NCI-H1694 treated with DMSO at 0.1 percent for 48 hours (cell line): ENCODE measurements around the gene GRWD1.

Source experiments
- DNase-seq: peaks from one replicate; lab custom pipeline; 2025; lab: John Stamatoyannopoulos, UW

The GRWD1 gene

GRCh38 chr19:48445606-48446481 lies at the start of gene GRWD1:
TSS of gene GRWD1 (plus strand) at chr19:48445983. CDS start at chr19:48446006, 23 bp downstream.
- peak; percentile 99 for DNase-seq

GRCh38 chr19:48396016-48396823 lies 49.6 kb upstream of the GRWD1 start:
- no peak for DNase-seq

GRCh38 chr19:48396824-48397176 lies 49.0 kb upstream of the GRWD1 start:
- DNase-seq = no peak

- no peak for DNase-seq
Measured at GRCh38 chr19:48397263-48398101, 48.3 kb upstream of the GRWD1 start.

- DNase-seq = no peak
Measured at GRCh38 chr19:48398102-48398374, 47.7 kb upstream of the GRWD1 start.

GRCh38 chr19:48398375-48399235 lies 47.2 kb upstream of the GRWD1 start:
- peak; percentile 25 for DNase-seq

GRCh38 chr19:48400018-48400742 lies 45.6 kb upstream of the GRWD1 start:
- DNase-seq = no peak

GRCh38 chr19:48401287-48401686 lies 44.5 kb upstream of the GRWD1 start:
- DNase-seq = no peak

- peak; percentile 63 for DNase-seq
Measured at GRCh38 chr19:48403606-48404005, 42.2 kb upstream of the GRWD1 start.

- no peak for DNase-seq
Measured at GRCh38 chr19:48405010-48405659, 40.6 kb upstream of the GRWD1 start.

- no peak for DNase-seq
Measured at GRCh38 chr19:48405850-48406249, 39.9 kb upstream of the GRWD1 start.

GRCh38 chr19:48413879-48414587 lies 31.8 kb upstream of the GRWD1 start:
- DNase-seq = no peak

GRCh38 chr19:48415395-48415794 lies 30.4 kb upstream of the GRWD1 start:
- DNase-seq = no peak

GRCh38 chr19:48415806-48416221 lies 30.0 kb upstream of the GRWD1 start:
- DNase-seq = no peak

- no peak for DNase-seq
Measured at GRCh38 chr19:48417421-48417820, 28.4 kb upstream of the GRWD1 start.

GRCh38 chr19:48418317-48419064 lies 27.3 kb upstream of the GRWD1 start:
- no peak for DNase-seq

GRCh38 chr19:48419158-48419920 lies 26.4 kb upstream of the GRWD1 start:
- DNase-seq = no peak

GRCh38 chr19:48421548-48421947 lies 24.2 kb upstream of the GRWD1 start:
- no peak for DNase-seq
